ENCODE measurements around the gene CNPY1.

The CNPY1 gene

DNA sequence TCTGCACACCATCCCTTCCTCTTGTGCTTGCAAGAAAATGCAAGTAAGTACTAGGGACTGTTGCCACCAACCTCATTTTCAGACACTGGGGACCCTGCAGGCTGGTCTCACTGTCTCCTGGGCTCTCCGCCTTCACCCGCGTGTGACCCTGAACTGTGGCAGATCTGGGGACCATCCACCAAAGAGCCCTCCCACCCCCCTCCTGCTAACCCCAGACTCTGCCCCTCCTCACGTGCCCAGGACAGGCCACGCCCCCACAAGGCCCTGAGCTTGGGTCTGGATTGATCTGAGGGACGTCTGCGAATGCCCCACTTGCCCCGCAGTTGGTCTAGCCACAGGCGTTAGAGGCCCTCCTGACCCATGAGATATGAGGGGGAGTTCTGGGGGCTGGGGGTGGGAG is 8.1 kb downstream of the CNPY1 start:
- DNase-seq (ENCODE audit: extremely low spot score), result no peak
- POLR2A ChIA-PET, result no interaction called here
- TF ChIP-seq CTCF (IDR thresholded peaks at IDR 0.05; ENCODE audit: control extremely low read depth, extremely low read depth, low read depth, missing control alignments), result no peak
- CTCF ChIA-PET, result no interaction called here

GRCh38 chr7:155536451-155536850 is 9.9 kb downstream of the CNPY1 start:
- POLR2A ChIA-PET, result no interaction called here
- no peak for DNase-seq (ENCODE audit: extremely low spot score)
- CTCF ChIA-PET, result no interaction called here
- no peak for TF ChIP-seq CTCF (IDR thresholded peaks at IDR 0.05; ENCODE audit: control extremely low read depth, extremely low read depth, low read depth, missing control alignments)

- no peak for DNase-seq (ENCODE audit: extremely low spot score)
- POLR2A ChIA-PET, result no interaction called here
- no peak for TF ChIP-seq CTCF (IDR thresholded peaks at IDR 0.05; ENCODE audit: control extremely low read depth, extremely low read depth, low read depth, missing control alignments)
- CTCF ChIA-PET, result interaction anchor here (0.7 to 1.9 kb wide), 4 partner anchors 10 to 607 kb away, joined by 3 to 8 read pairs (median 4); no protein-coding TSS in a partner anchor
These were observed 11.7 kb downstream of the CNPY1 start for GRCh38 chr7:155534691-155535090.

DNA sequence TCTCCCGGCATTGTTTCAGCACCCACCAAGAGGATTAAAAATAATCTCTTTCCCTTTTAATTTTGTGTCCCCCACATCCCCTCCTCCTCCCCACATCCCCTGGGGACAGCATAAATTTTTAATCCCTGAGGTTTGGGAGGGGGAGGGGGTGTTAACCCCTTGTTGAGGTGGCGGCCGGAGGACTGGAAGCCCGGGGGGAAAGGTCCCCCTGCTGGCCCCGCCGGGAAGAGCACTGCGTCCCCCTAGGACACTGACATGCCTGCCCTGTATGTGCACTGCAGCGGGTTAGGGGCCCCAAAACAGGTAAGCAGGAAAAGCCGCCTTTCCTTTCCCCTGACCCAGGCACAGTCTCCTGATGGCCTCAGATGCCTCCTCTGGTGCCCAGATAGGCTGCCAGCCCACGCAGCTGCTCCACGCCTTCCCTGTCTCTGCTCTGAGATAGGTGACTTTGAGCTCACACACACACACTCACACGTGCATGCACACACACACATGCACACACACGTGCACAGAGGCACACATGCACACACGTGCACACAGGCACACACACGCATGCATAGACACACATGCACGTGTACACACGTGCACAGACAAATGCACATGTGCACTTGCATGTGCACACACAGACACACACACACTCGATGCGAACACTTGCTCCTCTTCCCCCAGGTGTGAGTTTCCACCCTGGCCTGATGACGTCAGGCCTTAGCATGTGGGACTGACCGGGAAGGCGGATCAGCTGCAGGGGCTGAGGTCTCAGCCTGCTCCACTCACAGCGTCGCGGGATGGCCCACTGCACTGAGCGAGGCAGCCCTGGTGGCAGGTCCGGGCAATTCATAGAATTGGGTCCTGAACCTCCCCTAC is 12.3 kb downstream of the CNPY1 start:
- peak; percentile 76 for DNase-seq (ENCODE audit: extremely low spot score)
- CTCF ChIA-PET, result interaction anchor here (0.7 to 1.9 kb wide), 4 partner anchors 42 to 607 kb away, joined by 3 to 8 read pairs (median 3); no protein-coding TSS in a partner anchor
- POLR2A ChIA-PET, result no interaction called here
- TF ChIP-seq CTCF (IDR thresholded peaks at IDR 0.05; ENCODE audit: control extremely low read depth, extremely low read depth, low read depth, missing control alignments), result peak; percentile 59

DNA sequence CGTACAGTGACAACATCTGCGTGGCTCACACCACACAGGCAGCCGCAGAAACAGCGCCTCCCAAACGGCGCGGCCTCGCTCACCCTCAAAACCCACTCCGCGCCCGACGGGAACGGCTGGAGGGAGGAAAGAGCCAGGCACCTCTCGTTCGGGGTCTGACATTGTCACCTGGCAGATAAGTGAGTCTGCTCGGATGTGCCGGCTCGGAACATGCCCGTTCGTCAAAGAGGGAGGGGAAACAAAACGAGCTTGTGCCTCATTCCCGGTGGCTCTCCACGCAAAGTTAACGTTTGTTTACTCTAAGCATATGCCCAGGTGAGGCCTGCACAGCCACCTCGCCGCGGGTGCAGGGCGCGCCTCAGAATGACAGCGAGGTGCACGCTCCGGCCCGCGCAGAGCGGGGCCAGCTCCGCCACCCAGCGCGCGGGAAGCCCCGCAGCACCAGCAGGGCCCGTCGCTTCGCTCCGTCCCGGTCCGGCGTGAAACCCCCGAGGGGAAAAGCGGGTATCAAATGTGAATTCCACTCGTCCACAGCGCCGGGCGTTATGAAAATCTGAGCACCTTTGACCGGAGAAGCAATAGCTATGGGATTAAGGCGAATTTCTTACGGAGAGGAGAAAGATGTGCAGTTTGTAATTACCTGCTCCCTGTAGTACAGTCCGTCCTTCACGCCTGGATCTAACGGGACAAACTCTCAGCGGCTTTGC is 13.1 kb downstream of the CNPY1 start:
- ChIA-PET CTCF (interaction anchor here (1.0 to 1.9 kb wide), 5 partner anchors 13 to 606 kb away, joined by 3 to 8 read pairs (median 3); partner anchors contain the start of gene CNPY1), POLR2A (no interaction called here)
- no peak for TF ChIP-seq CTCF (IDR thresholded peaks at IDR 0.05; ENCODE audit: control extremely low read depth, extremely low read depth, low read depth, missing control alignments)
- DNase-seq (ENCODE audit: extremely low spot score), result no peak

GRCh38 chr7:155532792-155533119 is 13.6 kb downstream of the CNPY1 start:
- POLR2A ChIA-PET, result no interaction called here
- no peak for DNase-seq (ENCODE audit: extremely low spot score)
- CTCF ChIA-PET, result interaction anchor here (1.0 to 1.8 kb wide), 3 partner anchors 14 to 606 kb away, joined by 3 read pairs; partner anchors contain the start of gene CNPY1
- TF ChIP-seq CTCF (IDR thresholded peaks at IDR 0.05; ENCODE audit: control extremely low read depth, extremely low read depth, low read depth, missing control alignments), result no peak

Measured in GM10248 (cell line).